Left renal cortex interstitium (tissue), 4 donors: ENCODE results near the gene TXK. TPM values are rescaled to one million over a fixed set of nuclear protein-coding genes. Genes with fewer than 3 reads are reported as not detected.

ENCODE experiments used
- DNase-seq, 4 donors: peaks; one replicate each; pipeline ENCODE4 v3.0.0-alpha.2; 2013; ENCODE audit warnings: low read depth in 4 of 4, low spot score in 2 of 4, missing footprints in 1 of 4
- polyA plus RNA-seq, 4 donors: library from polyadenylated mRNA; unstranded; fragments of 120-200 nt; gene quantifications; one replicate each; pipeline ENCODE4 v1.2.1, GENCODE V29; 2013; ENCODE audit not compliant: insufficient read length in 4 of 4

Gene TXK
- polyA plus RNA-seq, 4 donors = 1.3 to 3.9 (median 2.5) TPM

DNA sequence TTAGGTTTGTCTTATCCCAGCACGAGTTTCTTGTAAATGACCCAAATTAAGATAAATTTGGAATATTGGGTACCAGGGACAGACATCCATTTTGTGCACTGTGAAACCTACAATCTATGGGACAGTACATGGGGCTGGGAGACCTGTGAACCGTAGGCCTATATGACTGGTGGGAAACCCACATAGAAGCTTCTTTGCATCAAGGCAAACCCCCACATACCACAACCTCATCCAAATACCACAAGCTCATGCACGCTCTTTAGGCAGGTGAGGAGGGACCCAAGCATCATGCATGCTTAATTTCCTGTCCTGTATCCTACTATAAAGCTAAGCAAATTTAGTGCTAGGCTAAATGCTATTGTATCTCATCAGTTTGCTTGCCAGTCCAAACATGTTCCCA is 69.7 kb downstream of the TXK start:
- DNase-seq = no peak

DNA sequence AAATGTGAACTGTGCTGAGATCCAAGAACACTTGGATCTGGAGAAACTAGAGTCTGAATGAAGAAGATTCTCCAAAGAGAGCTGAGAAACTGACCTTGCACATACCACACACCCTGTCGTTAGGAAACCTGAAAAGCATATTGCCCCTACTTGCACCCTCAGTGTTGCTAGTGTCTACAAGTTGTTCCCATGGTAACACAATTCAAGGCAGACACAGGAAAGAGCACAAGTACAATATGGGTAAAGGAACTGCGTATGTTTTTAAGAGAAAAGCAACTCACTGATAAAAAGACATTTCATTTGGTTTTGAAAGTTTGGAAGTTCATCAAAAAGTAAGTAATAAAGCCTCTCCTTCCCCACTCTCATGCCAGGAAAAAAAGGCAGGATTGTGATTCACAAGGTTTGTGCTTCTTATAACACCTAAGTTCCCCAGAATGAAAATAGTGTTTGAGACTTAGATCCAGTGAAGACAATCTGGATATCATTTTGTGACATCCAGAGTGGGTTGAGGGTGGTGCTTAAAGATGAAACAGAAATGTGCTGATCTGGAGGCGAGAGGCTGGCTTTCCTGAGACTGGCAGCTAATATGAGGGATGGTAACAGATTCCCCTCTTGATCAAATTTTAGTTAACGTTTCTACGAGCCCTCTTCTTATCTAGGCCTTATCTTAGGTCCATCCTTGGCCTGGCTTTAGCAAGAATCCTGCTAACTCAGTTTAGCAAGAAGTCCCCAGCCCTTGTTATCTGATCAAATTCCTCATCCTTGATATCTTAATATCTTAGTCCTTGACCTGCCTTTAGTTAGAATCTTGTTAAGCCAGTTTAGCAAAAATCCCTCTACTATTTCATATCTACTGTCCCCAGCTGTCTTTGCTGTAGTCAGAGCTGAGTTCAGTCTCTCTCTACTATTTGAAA is 75.2 kb downstream of the TXK start:
- DNase-seq = no peak

DNA sequence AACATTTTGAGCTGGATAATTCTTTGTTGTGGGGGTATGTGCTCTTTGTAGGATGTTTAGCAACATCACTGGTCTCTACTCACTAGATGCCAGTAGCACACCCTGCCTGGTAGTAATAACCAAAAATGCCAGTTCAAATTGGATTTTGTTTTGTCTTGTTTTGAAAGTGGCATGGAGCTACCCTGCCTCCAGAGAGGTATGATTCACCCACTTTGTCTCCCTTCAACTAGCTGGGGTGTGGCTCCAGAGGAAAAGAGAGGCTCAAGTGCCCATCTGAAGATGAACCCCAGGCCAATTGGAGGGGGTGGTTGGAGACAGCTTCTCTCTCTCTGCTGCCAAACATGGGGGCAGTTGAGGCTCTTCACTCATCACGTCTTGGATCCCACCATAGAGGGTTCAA is 83.0 kb downstream of the TXK start:
- no peak for DNase-seq

DNA sequence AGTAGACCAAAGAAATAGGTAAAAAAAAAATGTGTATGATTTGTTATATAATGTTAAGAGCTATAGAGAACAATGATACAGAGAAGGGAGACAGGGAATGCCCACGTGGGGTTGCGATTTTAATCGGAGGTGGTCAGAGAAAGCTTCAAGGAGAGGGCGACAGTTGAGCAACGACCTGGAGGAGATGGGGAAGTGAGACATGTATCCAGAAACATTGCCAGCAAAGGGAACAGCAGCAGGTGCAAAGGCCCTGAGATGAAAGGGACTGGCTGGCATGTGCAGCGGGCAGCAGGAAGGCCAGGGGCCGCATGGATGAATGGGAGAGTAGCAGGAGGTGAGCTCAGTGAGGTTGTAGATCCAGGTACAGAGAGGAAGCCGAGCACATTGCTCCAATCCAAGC is 84.6 kb downstream of the TXK start:
- DNase-seq = no peak

DNA sequence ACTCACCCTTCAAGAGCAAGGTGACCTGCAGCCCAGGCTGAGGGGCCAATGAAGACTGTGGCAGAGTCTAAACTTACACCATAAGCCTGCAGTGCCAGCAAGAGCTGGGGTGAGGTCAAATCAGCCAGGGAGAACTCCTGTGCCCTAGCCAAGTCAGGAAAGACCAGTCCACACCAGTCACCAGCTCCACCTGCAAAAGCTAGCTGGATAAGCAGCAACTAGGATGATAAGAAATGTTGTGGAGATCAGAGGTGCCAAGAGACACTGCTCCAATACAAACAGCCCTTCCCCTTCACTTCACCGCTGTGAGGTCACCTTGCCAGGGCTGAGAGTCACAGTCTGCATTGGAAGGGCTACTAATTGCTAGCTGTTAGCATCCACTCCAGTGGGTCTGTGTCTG is 86.2 kb downstream of the TXK start:
- DNase-seq = no peak

DNA sequence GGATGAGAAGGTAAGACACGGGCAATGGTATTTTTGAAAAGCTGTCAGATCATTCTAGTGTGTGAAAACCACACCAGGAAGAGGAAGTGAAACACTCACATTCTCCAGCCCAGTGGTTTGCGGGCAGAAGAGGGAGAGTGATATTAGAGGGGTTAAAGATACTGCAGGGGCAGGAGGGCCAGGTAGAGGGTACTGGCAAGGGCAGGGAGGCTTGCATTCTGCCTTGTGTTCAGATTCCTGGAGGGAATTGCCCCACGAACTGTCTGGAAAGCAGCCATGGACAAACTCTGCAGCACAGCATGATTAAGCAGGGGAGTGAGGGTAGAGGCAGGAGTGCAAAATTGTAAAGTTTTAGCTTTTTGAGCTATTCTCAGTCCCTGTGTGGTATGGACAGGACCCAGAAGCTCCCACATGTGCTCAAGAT is 86.6 kb downstream of the TXK start:
- no peak for DNase-seq

DNA sequence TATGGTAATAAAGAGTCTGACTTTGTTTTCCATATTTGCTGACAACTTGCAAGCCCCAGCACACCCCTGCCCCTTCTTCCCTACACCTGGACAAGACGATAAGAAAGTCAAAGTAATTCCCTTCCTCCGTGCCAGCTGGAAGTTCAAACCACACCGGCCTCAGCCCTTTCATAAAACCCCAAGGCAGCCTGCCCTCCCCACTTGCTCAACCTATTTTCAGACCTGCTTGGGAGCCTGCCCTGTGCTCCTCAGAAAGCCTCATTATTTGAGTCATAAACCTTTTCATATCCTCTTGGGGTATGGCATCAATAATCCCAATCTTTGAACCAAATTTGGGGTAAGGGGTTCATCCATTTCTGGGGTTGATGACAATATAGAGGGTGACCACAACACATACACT is 88.0 kb downstream of the TXK start:
- DNase-seq = no peak

DNA sequence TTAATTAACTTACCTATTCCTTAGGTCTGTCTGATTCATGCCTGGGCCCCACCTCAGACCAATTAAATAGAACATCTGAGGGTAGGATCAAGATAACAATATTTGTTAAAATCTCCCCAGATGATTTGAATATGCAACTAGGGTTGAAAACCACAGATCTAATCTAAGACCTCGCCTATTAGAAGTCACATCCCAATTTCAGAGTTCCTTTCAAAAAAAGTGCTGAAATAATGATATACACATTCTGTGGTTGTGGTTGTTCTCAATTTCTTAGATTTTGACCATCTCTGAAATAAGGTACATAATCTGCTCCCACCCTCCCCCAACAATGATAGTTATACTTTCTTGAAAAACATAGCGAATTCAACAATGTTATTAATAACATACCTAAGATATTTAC is 89.8 kb downstream of the TXK start:
- DNase-seq = no peak

DNA sequence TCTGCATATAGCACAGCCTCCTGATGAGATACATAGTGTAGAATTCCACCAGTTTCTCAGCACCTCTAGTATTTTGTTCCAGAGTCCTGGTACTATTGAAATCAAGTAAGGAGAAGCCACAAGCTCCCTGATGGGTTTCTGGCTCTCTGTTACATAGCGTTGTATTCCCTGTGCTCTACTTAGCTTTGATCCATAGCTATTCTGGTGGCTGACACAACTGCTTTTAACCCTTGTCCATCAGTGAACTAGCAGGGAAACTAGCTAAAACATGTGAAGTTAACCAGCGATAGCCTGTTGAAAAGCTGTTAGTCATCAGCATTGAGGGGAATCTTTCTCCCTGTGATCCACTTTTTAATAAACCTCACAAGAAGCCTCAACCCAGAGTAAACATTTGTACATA is 90.5 kb downstream of the TXK start:
- no peak for DNase-seq

DNA sequence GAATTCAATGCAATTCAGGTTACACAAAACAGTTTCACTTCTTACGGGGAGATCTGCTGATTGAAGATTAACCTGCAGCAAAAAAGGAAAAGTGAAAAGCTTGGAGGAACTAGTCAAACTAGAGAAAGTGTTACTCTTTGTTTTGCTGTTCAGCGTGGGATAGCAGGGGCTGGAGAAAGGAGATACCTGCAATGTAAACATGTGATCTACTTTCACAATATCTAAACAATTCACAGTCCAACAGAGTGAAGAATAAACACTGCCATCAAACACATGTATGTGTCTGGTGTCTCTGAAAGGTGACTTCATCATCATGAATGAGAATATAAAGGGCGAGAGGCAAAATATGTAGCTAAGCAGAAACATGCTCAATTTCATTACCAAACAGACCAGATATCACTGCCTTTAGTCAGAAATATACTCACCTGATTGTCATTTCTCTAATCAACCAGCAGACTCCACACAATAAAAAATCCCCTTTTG is 91.0 kb downstream of the TXK start:
- DNase-seq = no peak

DNA sequence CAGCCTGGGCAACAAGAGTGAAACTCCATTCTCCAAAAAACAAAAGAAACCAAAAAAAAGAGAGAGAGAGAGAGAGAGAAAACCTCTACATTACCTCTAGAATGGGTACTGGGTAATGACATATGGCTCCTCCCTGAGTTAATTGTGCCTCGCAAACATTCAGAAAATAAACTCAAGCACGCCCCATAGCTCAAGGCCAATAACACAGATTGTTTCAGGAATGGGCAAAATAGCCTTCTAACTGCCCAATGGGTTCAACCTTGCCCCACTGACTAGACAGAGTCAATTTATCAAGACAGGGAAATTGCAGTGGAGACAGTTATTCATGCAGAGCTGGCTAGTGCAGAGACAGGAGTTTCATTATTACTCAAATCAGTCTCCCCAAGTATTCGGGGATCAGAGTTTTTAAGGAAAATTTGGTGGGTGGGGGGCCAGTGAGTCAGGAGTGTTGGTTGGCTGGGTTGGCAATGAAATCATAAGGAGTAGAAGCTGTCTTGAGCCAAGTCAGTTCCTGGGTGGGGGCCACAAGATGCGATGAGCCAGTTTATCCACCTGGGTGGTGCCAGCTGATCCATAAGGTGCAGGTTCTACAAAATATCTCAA is 92.4 kb downstream of the TXK start:
- no peak for DNase-seq

DNA sequence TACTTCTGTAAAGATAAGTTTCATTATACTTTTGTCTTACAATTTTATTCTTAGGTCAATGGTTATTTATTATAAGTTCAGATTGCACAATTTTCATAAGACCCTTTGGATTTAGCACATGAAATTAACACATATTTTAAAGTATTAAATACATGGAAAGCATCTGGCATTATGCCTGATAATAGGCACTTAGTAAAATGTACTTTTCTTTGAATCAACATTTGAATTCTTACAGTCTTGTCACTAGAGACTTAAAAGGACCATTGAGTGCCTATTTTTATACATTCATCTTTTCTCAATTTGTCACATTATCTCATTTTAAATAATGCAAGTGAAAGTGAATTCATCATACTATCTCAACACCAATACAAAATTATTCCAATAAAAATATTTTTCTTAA is 94.5 kb downstream of the TXK start:
- no peak for DNase-seq

DNA sequence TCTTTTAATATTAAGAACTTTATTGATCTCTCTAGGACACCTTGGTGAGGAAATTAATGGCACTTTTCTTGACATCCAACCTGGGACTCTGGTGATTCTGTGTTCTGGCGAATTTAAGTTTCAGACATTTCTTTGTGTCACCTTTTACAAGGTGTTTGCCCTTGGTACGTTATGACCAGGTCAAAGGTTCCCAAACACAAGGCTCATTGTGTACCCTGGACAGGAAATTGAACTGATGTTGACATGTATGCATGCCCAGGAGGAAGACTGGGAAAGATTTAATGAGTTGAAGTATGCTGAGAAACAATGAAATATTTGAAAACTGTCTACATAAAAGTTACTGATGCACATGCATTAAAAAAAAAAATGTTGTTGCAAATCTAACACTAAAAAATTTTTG is 95.4 kb downstream of the TXK start:
- no peak for DNase-seq

DNA sequence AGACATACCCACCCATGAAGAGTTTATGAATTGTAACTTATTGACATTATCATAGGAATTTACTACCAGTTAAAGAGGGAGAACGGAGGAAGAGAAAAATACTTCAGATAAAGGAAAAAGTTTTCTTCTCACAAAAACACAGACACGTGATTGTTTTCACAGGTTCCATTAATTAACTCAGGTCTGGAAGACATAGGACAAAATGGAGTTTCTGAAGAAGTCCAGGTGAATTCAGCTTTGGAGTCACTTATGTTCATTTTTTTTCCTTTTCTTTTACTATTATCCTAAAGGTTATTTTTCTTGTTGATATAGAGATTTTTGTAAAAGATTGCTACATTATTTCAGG is 97.0 kb downstream of the TXK start:
- DNase-seq = no peak

DNA sequence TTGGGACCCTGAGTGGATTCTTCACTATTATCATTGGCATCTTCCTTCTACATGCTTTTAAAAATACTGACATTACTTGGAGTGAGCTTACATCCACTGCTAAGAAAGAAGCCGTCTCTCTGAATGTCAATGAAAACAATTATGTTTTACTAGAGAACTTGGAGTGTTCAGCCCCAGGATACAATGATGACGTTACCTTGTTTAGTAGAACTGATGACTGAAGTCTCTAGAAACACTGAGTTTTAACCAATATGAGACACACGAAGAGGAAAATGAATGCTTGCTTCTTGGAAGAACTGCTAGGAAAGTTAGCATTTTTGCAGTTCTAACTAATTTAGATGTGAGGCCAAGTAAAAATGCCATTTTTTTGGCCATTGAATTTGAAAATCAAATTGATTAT is 98.1 kb downstream of the TXK start:
- no peak for DNase-seq

DNA sequence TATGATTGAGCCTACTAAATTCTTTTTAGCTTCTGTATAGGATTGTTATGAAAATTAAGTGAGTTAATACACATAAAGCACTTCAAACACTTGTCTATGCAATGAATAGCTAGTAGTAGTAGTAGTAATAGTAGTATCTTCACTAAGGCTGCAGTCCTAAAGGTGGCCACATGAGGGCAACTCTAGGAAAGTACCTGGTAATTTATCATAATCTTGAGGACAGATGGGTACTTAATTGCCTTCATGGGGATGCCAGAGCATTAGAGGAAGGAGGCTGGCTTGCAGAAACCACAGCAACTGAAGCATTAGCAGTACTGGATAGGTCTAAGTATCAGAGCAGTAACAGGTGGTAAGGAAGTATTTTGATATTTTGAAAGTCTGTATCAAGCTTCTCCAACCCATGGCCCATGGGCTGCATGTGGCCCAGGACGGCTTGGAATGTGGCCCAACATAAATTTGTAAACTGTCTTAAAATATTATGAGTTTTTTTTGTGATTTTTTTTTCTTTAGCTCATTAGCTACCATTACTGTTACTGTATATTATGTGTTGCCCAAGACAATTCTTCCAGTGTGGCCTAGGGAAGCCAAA is 100.1 kb downstream of the TXK start:
- no peak for DNase-seq

DNA sequence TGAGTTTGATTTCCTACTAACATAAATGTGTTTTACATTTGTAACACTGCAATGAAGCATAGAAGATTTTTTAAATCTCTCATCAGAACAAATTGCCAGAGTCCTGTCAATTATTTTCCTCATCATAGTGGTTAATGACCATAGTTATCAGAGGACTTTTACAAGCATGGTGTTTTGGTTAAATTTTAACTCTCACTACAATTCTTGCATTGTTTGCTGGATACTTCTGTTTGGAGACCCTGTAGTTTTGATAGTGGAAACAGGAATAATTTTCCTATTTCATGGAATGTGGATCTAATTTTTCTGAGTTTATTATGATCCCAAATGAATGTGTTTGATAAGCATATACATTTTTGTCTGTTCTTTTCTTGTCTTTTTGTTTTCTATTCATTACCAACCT is 100.6 kb downstream of the TXK start:
- no peak for DNase-seq

DNA sequence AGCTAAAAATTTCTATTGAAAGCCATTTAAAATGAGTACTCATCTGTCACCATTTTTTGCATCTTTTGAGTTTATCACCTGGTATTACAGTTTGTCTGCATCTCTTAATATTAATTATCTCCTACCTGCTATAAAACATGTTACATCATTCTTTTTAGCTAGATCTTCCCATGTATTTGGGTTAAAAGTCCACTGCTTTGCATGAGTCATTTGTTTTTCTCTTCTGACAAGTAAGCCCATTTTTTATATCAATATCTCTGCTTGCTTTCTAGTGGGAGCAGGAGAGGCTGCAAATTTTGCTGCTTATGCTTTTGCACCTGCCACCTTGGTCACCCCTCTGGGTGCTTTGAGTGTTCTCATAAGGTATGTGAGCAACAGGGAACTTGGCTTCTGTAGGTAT is 101.3 kb downstream of the TXK start:
- no peak for DNase-seq

DNA sequence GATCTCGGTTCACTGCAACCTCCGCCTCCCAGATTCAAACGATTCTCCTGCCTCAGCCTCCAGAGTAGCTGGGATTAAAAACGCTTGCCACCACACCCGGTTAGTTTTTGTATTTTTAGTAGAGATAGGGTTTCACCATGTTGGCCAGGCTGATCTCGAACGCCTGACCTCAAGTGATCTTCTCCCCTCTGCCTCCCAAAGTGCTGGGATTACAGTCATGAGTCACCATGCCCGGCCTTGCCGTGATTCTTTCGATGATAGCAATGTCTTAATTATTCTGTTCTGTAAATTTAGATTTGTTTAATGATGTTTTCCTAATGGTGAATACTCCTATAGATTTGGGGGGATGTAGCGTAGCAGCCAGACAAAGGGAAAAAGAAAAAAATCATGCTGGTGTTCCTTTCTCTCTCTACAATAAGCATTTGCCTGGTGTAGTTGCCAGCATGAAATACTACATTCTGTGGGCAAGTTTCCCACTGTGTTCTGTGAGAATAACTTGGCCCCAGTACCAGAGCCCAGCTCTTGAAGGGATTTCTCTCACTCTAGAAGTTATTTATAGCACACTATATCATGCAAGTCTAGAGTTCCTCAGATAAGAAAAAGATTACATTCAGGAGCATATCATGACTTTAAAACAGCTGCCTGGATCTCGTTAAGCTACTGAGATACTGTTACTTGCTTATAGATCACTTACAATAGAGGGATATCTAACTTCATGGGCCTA is 102.1 kb downstream of the TXK start:
- DNase-seq = no peak

DNA sequence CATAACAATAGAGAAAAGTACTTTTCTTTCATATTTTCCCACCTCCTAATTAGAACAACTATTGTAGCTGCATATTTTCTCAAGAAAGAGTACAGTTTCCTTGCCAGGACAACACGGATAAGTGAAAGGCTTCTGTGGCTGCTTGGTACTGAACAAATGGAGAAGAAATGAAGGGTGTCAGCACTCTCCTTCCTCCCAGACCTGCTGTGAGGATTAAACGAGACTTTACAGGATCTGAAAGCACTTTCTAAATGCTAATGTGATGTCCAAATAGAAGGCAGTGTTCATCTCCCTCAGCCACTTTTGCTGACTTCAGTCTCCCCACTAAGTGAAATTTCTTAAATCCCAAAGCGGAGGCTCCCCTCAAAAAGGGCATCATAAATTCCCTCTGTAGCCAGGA is 103.6 kb downstream of the TXK start:
- DNase-seq = no peak

DNA sequence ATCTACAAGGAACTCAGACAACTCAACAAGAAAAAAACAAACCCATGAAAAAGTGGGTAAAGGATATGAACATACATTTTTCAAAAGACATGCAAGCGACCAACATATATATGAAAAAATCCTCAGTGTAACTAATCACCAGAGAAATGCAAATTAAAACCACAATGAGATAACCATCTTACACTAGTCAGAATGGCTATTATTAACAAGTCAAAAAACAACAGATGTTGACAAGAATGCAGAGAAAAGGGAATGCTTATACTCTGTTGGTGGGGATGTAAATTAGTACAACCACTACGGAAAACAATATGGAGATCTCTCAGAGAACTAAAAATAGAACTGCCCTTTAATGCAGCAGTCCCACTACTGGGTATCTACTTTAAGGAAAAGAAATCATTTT is 105.4 kb downstream of the TXK start:
- DNase-seq = no peak
